GM18499 (cell line): ENCODE data around the gene MZT2A.
"Not testable (repeated sequence)": the region's sequence is repeated elsewhere in the genome, so short reads cannot be mapped to it uniquely, and the experiment has no call there.

Source experiments
- ATAC-seq: cut with Tn5 transposase; IDR thresholded peaks from one replicate; pipeline ENCODE4 v1.9.1; 2021; ENCODE audit warnings: moderate number of reproducible peaks; ENCODE audit not compliant: insufficient read depth, unreplicated experiment

The MZT2A gene

GRCh38 chr2:131492015-131492417 is at the start of gene MZT2A:
Gene MZT2A, minus strand, starts transcription at chr2:131492397. Its CDS starts 21 bp downstream, at chr2:131492376.
- ATAC-seq, result peak; percentile 5

- not testable (repeated sequence) for ATAC-seq
These were observed 46.7 kb upstream of the MZT2A start for GRCh38 chr2:131538856-131539255.

- ATAC-seq, result not testable (repeated sequence)
These were observed 44.6 kb upstream of the MZT2A start for GRCh38 chr2:131536841-131537240.

GRCh38 chr2:131535951-131536826 is 44.0 kb upstream of the MZT2A start:
- ATAC-seq, result not testable (repeated sequence)

GRCh38 chr2:131535526-131535925 is 43.3 kb upstream of the MZT2A start:
- no peak for ATAC-seq

- ATAC-seq, result not testable (repeated sequence)
These were observed 42.8 kb upstream of the MZT2A start for GRCh38 chr2:131534965-131535364.

GRCh38 chr2:131534317-131534672 is 42.1 kb upstream of the MZT2A start:
- ATAC-seq, result not testable (repeated sequence)

GRCh38 chr2:131533609-131534316 is 41.6 kb upstream of the MZT2A start:
- ATAC-seq, result not testable (repeated sequence)

- not testable (repeated sequence) for ATAC-seq
These were observed 40.8 kb upstream of the MZT2A start for GRCh38 chr2:131532723-131533608.

GRCh38 chr2:131531547-131532185 is 39.5 kb upstream of the MZT2A start:
- not testable (repeated sequence) for ATAC-seq

GRCh38 chr2:131530626-131531344 is 38.6 kb upstream of the MZT2A start:
- ATAC-seq, result not testable (repeated sequence)

- not testable (repeated sequence) for ATAC-seq
These were observed 37.8 kb upstream of the MZT2A start for GRCh38 chr2:131529864-131530445.

- ATAC-seq, result peak; percentile 61
These were observed 37.0 kb upstream of the MZT2A start for GRCh38 chr2:131528981-131529863.

- ATAC-seq, result peak; percentile 61
These were observed 35.2 kb upstream of the MZT2A start, which contains the start of gene CCDC74A for GRCh38 chr2:131527131-131528001. Gene CCDC74A, plus strand, starts transcription at chr2:131527888. Its CDS starts 83 bp downstream, at chr2:131527971.

- not testable (repeated sequence) for ATAC-seq
These were observed 33.1 kb upstream of the MZT2A start for GRCh38 chr2:131525256-131525655.

GRCh38 chr2:131521961-131522781 is 30.0 kb upstream of the MZT2A start:
- no peak for ATAC-seq
